HG03064 (cell line): ENCODE measurements around the gene VPS37C.
"Not testable (repeated sequence)": the region's sequence is repeated elsewhere in the genome, so short reads cannot be mapped to it uniquely, and the experiment has no call there.

Experiments used
- ATAC-seq: cut with Tn5 transposase; IDR thresholded peaks from one replicate; pipeline ENCODE4 v1.9.1; 2021; ENCODE audit warnings: low read depth; ENCODE audit not compliant: unreplicated experiment

The VPS37C gene

DNA sequence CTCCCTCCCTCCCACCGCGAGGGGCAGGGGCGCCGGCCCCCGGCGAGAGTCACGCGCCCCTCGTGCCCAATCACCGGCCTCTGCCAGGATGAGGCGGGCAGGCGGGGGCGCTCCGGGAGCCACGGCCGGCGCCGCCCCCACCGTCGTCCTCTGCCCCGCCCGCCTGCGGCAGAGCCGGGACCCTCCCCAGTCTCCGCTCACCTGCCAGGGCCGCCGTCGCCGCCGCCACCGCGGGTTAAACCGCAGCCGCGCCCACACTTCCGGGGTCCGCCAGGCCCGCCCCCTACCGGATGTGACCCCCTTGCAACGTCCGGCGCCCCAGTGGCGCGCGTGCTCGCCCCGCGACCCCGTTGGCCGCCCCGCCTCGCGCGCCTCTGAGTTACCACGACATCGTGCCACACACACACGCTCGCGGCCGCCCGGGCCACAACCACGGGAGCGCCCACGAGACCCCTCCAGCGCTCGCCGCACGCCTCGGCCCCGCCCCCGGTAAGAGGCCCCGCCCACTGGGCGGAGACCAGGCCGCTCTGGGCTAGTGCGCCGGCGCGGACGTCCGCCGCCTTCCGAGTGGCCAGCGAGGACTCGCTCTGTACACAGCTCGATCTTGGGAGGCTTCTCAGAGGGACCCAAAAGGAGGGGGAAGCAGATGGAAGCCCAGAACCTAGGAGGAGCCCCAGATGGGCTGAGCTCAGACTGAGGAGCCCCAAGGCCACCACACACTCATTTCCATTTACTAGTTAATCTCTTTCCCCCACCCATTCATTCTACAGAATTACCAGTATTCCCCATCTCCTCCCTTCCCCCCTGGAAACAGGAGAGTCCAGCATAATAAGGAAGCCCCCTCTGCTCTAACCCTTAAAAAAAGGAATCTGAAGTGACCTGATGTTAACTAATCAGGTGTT, at the start of gene VPS37C:
VPS37C (minus strand) TSS at position 237 of the 902 bp plus-strand sequence. CDS start 22,597 bp downstream, outside the sequence.
- peak; percentile 74 for ATAC-seq

DNA sequence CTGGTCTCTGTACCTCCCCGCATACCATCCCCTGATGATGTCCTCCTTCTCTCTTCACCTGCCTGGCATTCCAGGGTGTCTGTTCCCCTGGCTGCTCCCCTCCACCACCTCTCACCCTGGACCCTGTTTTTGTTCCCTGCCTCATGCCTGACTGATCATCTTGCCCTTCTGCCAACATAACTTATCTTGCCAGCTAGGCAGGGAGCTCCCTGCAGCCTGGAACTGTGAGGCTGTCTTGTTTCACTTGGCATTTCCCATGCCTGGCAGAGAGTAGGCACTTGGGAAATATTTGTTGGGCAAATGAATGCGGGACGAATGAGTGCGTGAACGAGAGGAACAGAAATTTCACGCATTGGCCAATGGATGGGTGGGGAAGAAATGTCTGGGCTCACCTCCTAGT, 49.4 kb upstream of the VPS37C start:
- ATAC-seq = not testable (repeated sequence)

DNA sequence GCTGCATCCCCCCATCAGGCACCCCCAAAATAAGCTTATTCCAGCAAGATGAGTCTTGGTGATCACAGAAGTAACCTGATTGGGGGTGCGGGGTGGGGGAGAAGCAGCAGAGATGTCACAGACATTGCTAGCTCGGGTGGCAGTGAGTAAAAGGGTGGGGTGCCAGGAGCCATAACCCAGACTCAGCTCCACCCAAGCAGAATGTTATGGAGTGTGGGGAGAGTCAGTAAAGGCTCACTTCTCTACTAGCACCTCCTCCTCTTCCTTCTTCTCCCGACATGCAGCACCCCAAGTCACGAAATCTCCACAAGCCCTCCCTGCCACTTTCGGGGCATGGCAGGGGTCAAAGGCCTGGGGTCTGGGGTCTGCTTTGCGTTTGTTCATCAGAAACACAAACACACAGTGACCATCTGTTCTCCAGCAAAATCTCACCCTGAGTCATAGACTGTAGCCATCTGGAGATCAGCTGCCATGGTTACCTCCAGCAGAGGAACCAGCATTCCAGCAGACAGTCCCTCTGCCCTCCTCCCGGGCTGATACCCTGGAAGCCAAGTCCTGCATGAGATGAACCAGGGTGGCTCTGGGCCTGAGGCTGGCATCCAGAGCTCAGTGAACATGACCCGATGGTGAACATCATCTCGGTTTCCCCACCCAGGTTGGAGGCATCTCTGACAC, 46.5 kb upstream of the VPS37C start:
- ATAC-seq = not testable (repeated sequence)

DNA sequence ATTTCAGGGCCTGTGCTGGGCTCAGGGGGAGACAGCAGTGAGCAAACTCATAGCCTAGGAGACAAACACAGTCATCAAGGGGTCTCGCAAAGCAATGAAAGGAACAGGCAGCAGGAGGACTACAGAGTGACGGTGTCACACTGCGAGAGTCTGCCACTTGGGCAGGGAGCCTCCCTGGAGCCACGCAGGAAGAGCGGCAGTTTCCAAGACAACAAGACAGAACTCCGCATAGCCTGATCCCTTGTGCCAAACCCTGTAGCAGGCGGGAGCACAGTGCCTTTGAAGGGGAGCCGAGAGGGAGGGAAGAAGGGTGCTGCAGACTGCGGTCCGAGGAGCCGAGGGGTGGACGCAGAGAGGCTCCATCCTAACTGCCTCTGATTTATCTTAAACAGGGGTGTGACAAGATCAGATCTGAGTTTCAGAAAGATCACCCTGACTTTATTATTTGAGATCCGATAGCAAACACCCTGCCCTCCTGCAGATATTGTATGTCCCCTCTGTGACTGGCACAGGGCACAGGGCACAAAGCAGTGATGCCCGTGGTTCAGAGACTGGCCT, 43.4 kb upstream of the VPS37C start:
- ATAC-seq = not testable (repeated sequence)

DNA sequence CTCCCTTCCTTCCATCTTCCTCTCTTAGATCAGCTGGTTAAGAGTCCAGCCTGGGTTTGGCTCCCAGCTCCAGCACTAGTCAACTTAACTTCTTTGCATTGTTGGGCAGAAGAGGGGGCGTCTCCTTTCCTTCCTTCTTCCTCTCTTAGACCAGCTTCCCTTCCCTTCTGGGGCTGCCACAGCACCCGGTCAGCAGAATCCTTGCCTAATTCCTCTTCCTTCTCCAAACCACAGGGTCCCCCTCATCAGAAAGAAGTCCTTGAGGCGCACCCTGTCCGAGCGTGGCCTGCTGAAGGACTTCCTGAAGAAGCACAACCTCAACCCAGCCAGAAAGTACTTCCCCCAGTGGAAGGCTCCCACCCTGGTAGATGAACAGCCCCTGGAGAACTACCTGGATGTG, 42.6 kb upstream of the VPS37C start:
- not testable (repeated sequence) for ATAC-seq

DNA sequence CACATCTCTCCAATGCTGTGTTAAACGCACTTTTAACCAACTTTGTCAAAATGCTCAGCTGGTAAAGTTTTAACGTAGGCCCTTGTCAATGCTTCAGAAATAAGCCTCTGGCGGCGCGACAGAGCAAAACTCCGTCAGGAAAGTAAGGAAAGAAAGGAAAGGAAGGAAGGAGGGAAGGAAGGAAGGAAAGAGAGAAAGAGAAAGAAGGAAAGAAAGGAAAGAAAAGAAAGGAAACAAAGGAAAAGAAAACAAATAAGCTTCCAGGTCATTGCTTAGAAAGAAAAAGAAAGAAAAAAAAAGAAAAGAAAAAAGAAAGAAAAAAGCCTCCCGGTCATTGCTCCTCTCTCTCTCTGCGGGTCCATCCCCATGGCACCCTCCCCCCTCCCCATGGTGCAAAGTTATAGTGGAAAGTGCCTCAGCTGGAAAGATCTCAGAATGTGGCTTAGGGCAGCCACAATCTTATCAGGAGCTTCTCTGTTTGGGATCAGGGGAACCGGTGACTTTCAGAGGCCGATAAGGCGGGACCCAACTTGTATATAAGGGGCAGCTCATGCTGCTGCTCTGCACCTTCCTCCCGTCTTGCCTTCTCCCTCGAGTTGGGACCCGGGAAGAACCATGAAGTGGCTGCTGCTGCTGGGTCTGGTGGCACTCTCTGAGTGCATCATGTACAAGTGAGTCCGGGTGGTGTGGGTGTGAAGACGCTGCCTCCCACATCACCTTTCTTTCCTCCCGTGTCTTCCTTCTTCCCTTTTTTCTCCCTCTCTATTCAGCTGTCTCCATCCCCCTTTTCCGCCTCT, 41.9 kb upstream of the VPS37C start, which contains the start of gene PGA3:
PGA3 (plus strand) TSS at position 566 of the 797 bp plus-strand sequence; CDS start at position 616, 50 bp downstream.
- not testable (repeated sequence) for ATAC-seq

DNA sequence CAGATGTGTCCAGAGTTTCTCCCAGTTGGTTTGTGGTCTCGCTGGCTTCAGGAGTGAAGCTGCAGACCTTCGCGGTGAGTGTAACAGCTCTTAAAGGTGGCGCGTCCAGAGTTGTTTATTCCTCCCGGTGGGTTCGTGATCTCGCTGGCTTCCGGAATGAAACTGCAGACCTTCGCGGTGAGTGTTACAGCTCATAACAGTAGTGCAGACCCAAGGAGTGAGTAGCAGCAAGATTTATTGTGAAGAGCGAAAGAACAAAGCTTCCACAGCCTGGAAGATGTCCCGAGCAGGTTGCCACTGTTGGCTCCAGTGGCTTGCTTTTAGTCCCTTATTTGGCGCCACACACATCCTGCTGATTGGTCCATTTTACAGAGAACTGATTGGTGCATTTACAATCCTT, 40.2 kb upstream of the VPS37C start:
- no peak for ATAC-seq

DNA sequence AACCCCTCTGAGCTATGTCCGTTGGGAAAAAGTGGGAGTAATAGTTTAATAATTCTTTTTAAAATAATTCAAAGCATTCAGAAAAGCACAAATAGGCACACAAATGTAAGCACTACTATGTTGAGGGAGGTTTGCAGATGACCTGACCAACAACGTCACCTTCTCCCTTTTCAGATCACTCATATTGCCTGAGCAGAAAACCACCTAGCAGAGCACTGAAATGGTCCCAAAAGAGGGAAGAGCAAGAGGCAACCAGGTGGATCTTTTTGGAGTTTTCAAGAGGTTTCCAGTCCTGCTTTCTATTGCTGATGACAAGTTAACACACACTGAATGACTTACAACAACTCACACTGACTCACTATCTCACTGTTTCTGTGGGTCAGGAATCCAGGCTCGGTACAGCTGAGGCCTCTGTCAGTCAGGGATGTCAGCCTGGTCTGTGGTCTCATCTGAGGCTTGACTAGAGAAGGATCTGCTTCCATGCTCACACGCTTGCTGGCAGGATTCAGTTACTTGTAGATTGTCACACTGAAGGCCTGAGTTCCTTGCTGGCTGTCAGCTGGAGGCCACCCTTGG, 37.8 kb upstream of the VPS37C start:
- no peak for ATAC-seq

DNA sequence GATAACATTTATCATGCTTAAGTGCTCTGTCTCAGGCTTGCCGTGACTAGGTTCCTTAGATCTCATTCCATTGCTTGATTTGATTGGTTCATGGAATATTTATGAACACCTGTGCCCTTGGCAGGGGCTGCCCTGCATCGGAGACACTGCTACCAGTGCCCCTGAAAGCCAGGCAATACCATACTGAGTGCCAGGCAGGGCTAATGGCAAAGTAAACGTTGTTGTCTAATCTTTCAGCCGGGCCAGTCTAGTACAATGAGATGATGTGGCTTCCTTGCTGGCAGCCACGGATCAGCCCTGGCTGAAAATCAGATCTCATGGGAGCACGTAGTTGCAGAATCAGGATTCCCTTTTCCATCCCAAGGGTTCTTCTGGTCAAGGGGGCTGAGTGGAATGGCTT, 37.1 kb upstream of the VPS37C start:
- no peak for ATAC-seq

DNA sequence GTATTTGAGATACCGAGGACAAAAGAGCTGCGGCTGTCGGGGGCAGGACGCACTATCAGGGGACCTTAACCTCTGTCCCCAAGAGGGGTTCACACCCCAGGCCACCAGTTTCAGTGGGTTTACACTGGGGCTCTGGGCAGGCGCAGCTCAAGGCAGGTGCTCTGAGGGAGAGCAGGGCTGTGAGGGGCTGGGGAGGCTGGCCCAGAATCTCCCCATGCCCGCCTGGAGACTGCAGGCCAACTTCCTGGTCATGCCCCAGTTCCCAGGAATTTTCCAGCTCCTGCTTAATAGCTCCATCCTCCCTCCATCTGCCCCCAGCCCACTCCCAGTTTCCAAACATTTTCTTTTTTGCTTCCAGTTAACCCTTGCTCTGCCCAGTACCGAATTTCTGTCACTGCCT, 34.5 kb upstream of the VPS37C start:
- ATAC-seq = no peak

DNA sequence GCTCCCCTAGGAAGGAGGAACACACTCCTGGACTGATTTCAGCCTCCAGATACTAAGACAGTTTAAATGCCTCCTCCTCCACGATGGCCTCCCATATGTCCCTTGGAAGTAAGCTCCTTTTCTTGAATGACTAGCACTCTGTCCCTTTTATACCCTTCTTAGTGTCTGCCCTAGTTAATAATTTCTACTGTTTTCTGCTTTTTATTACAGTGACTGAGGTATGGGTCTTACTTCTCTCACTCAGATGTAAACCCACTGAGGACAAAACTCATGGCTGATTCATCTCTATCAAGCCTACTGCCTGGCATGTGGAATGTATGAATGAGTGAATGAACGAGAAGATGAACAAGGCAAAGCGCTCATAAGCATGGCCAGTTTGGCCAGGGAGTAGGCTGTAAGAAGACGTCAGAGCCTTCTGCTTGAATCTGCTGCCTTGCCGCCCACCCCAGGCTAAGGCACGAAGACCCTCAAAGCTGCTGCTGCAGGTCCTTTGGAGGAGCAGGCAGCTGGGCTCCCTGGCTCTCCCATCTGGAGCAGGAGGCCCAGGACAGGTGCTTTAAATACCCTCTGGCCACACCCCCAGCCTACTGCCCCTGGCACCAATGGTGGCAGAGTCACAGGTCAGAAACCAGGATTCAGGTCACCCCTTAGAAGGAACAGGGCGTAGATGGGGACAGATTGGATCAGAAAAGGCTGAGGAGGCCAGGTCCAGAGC, 33.9 kb upstream of the VPS37C start:
- no peak for ATAC-seq

DNA sequence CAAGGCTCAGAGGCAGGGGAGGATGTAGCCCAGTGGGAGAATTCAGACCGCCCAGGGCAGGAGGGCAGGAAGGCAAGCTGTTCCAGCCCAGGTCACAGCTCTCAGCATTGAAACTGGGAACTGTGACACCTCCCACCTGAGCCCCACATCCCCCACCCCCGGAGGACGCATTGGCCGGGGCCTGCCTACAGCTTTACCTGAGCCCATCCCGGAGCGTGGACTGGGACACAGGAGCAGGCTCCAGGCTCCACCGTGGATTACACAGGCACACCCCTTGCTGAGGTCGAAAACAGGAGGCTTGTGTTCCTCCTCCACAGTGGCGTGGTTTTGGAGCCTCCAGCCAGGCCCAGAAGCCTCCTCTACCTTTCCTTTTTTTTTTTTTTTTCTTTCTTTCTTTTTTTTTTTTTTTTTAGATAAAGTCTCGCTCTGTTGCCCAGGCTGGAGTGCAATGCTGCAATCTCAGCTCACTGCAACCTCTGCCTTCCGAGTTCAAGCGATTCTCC, 33.0 kb upstream of the VPS37C start:
- no peak for ATAC-seq

DNA sequence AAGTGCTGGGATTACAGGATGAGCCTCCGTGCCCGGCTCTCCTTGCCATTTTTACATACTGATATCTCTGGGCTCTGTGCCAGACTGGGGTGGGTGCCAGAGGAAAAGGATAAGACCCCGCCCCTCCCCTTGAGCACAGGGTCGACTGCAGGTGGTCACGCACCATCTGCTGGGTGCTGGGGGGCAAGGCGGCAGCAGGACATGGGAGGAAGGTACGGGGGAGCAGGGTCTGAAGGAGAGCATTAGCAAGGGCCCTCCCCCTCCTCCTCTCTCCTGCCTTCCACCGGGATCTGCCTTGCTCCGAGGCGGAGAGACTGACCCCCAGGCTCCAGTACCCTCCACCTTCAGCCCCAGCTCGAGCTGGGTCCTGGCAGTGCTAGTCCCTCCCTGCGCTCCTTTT, 32.4 kb upstream of the VPS37C start:
- ATAC-seq = no peak

DNA sequence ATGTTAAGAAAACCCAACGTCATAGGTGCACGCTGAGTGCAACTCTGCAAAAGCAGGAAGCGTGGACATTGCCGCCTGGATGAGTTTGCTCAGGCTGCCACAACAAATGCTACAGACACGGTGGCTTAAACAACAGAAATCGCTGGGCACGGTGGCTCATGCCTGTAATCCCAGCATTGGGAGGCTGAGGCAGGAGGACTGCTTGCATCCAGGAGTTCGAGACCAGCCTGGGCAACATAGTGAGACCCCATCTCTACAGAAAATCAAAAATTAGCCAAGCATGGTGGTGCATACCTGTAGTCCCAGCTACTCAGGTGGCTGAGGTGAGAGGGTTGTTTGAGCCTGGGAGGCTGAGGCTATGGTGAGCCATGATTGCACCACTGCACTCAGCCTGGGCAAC, 28.7 kb upstream of the VPS37C start:
- ATAC-seq = no peak

DNA sequence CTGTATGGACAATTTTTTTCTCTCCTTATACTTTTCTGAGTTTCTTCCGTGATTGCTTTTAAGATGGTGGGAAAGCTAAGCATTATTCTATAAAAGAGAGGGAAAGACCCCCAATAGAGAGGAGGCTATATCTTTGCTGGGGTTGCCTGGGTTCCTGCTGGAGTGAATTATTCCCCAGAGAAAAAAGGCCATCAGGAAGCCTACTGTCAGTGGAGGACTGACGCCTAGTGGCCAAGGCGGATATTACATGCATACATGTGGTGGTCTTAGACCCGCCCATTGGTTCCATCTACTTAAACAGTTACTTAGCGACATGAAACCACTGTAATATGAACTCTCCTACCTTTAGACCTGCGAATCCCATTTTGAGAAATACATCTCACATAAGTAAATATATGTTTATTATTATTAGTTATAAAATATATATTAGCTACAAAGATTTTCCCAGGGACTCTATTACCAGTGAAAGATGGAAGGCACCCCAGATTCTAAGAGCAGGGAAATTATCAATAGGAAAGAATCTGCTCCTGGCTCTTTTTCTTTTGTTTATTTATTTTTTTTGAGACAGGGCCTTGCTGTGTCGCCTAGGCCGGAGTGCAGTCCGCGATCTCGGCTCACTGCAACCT, 26.4 kb upstream of the VPS37C start:
- ATAC-seq = no peak

DNA sequence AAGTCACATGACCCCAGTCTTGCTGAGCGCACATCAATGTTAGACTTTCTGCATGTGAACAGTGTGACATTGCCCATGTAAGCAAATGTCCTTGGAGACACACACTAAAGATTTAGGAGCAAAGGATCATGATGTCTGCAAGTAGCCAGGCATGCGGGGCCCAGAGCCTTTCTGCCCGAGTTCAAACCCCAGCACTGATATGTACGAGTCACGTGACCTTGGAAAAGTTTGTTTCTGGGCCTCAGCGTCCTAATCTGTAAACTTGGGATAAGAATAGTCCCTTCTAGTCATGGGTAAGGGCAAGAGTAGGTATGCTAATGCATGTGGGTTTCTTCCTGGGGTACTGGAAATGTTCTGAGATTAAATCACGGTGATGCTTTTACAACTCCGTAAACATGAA, 25.3 kb upstream of the VPS37C start:
- no peak for ATAC-seq

DNA sequence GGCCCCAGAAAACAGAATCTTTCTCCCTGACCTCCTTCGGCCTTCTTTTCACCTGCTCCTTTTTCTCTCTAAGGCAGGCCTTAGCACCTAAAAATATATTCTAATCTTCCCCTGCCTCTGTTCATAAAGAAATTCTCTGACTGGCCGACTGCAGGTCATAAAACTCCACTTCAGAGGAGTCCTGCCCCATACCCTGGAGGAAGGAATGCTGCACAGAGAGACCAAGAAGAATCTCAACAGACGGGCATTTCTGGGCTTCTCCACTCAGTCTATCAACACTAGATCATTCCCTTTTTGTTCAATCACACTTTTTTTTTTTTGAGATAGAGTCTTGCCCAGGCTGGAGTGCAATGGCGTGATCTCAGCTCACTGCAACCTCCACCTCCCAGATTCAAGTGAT, 22.4 kb upstream of the VPS37C start:
- no peak for ATAC-seq

DNA sequence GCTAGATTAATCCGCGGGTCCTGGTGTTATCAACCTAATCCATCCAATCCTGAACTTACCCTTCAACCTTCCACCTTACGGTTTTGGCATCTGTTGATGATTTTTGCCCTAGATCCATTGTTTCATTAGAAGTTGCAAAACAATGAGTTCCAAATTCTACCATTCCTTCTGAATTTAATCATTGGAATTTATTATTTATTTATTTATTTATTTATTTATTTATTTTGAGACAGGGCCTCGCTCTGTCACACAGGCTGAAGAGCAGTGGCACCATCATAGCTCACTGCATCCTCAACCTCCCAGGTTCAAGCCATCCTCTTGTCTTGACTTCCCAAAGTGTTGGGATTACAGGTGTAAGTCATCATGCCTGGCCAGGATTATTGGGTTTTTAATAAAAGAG, 20.3 kb upstream of the VPS37C start:
- no peak for ATAC-seq

DNA sequence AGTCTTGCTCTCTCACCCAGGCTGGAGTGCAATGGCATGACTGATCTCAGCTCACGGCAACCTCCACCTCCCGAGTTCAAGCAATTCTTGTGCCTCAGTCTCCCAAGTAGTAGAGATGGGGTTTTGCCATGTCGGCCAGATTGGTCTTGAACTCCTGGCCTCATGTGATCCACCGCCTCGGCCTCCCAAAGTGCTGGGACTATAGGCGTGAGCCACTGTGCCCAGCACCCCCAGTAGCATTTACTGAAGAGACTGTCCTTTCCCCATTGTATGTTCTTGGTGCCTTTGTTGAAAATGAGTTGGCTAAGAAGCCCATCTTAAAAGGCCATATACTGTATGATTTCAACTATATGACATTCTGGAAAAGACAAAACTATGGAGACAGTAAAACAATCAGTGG, 19.0 kb upstream of the VPS37C start:
- ATAC-seq = not testable (repeated sequence)
